Fibroblast of skin of abdomen (primary cell): ENCODE results near the gene LYSMD1. TPM values are rescaled to one million over a fixed set of nuclear protein-coding genes. Genes with fewer than 3 reads are reported as not detected.
"Not testable (repeated sequence)": the region's sequence is repeated elsewhere in the genome, so short reads cannot be mapped to it uniquely, and the experiment has no call there.

ENCODE experiments used
- DNase-seq: peaks from one replicate; pipeline ENCODE4 v3.0.0-alpha.2; 2013
- polyA plus RNA-seq, 2 experiments: library from polyadenylated mRNA; unstranded; fragments of 120-200 nt; gene quantifications; one replicate each; pipeline ENCODE4 v1.2.1, GENCODE V29; 2013; ENCODE audit not compliant: insufficient read length in 2 of 2

The LYSMD1 gene
- polyA plus RNA-seq (2013, experiment 1 of 2; ENCODE audit: insufficient read length) = 7.1 TPM
- 6.9 TPM for polyA plus RNA-seq (2013, experiment 2 of 2; ENCODE audit: insufficient read length)

GRCh38 chr1:151165738-151166504 lies at the start of gene LYSMD1, which contains the start of gene SCNM1:
TSS of gene LYSMD1 (minus strand) at chr1:151165902. CDS start at chr1:151165258, 644 bp downstream.
TSS of gene SCNM1 (plus strand) at chr1:151166144. CDS start at chr1:151166153, 9 bp downstream.
- peak; percentile 100 for DNase-seq

GRCh38 chr1:151213560-151213959 lies 47.9 kb upstream of the LYSMD1 start:
- no peak for DNase-seq

GRCh38 chr1:151211972-151212705 lies 46.4 kb upstream of the LYSMD1 start:
- no peak for DNase-seq

DNA sequence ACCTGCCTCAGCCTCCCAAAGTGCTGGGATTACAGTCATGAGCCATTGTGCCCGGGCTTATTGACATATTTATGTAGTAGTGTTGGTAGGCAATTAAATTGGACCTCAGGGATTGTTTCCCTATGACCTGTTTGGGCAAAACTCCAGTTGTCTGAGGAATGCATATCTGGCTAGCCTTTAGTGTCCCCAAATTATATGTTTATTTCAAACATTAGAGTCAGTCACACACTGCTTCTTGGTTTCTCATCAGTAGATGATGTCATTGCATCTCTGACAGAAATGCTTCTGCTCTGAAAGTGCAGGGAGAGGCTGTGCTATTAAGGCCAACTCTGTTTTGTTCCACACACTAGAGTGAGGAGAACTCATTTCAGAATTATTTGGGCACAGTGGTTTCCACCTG lies 45.1 kb upstream of the LYSMD1 start:
- DNase-seq = peak; percentile 17

DNA sequence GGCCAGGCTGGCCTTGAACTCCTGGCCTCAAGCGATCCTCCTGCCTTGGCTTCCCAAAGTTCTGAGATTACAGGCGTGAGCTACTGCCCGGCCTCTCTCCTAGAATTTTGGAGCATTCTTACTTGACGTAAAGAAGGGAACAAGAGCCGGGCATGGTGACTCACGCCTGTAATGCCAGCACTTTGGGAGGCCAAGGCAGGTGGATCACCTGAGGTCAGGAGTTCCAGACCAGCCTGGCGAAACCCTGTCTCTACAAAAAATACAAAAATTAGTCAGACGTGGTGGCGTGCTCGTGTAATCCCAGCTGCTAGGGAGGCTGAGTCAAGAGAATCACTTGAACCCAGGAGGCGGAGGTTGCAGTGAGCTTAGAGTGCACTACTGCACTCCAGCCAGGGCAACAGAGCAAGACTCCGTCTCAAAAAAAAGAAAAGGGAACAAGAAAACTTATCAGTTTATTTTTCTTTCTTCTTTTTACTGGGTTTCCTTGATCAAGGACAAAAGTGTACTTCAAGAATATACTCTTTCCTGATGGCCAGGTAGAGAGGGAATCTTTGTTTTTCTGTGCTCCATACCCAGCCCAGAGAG lies 39.8 kb upstream of the LYSMD1 start:
- not testable (repeated sequence) for DNase-seq

GRCh38 chr1:151199873-151200581 lies 34.3 kb upstream of the LYSMD1 start:
- DNase-seq = peak; percentile 96

DNA sequence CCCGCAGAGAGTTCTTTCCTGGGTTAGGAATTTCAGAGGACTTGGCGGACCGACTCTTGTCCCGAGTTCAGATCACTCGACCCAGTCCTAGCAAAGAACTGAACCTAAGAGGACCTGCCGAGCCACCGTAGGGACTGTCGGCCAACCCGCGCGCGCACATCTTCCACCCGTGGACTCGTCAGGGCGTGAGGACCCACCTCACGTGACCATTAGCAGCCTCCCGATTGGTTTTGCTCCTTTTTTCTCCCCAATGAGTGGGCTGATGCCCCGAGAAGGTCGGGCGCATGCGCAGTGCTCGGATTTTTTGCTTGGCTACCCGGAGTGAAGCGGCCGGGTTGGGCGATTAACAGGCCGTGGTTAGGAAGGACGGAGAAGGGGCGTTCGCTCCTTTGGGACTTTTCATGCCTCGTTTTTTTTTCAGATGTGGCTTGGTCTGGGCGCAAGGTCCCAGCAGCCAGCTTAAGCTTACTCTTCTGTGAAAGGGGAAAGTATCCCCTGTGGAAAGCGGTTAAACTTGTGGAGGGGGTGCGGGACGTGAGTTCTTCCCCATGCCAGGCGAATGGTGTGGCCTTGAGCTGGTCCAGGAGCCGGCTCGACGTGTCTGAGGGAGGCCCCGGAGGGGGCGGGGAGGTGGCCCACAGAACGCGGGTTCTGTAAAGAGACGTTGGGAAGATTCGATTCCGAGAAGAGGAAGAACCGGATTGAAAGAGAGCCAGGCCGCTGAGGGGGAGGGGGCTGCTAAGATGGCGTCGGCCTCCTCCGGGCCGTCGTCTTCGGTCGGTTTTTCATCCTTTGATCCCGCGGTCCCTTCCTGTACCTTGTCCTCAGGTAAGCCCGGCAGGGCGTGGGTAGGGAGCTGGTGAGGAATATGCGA lies 32.8 kb upstream of the LYSMD1 start, which contains the start of gene PIP5K1A:
Gene PIP5K1A, plus strand, starts transcription at position 299 of the 874 bp plus-strand sequence. Its CDS starts 445 bp downstream, at position 744.
- DNase-seq = peak; percentile 98

DNA sequence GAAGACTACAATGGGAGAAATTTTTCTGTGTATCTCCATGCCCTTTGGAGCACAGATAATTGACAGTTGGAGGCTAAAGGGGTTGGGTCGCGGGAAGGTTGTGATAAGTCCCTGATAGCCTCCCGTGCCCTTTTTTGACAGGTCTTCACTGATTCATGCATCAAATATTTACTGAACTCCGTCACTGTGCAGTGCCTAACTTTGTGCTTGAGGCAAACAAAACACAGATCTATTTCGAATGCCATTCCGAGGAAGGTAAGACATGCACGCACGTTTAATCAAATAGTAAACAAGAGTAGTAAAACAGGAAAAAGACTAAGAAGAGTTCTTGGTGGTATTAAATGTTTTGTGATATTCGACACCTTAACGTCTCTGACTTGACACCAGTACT lies 32.2 kb upstream of the LYSMD1 start:
- no peak for DNase-seq

- DNase-seq = peak; percentile 87
These were observed 30.6 kb upstream of the LYSMD1 start for GRCh38 chr1:151196292-151196800.

DNA sequence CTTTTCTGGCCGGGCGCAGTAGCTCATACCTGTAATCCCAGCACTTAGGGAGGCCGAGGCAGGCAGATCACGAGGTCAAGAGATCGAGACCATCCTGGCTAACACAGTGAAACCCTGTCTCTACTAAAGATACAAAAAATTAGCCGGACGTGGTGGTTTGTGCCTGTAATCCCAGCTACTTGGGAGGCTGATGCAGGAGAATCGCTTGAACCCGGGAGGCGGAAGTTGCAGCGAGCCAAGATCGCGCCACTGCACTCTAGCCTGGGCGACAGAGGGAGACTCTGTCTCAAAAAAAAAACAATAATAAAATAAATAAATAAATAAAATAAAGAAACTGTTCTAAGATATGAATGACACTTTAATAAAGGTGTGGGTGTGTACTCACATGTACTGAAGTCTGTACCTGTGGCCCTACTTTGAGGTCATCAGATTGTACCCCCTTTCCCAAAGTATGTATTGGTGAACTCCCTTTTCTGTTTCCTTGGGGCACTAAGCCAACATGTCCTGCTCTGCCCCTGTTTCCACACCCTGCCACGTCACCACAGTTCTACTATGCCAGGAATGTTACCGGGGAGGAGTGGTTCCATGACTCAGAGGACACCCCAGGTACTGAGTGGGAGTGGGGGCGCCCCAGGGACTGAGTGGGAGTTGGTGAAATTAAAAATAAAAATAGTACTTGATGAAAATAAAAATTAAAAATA lies 29.3 kb upstream of the LYSMD1 start:
- DNase-seq = peak; percentile 87

DNA sequence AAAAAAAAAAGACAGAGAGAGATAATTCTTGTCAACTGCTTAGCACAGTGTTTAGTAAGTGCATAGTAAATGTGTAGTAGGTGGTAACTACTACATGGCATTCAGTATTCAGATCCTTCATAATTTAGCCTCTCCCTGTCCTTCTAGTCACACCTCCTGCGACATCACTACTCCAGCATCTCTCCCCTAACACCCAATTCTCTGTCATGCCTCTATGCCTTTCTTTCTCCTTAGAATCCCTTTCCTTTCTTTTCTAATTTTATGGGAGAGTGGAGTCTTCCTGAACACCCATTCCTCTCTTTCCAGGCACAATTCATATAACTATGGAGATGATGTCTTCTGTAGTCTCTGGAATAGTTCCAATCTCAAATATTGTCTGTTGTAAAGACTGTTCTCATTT lies 28.2 kb upstream of the LYSMD1 start:
- DNase-seq = no peak

- DNase-seq = no peak
These were observed 27.6 kb upstream of the LYSMD1 start for GRCh38 chr1:151193304-151193703.

DNA sequence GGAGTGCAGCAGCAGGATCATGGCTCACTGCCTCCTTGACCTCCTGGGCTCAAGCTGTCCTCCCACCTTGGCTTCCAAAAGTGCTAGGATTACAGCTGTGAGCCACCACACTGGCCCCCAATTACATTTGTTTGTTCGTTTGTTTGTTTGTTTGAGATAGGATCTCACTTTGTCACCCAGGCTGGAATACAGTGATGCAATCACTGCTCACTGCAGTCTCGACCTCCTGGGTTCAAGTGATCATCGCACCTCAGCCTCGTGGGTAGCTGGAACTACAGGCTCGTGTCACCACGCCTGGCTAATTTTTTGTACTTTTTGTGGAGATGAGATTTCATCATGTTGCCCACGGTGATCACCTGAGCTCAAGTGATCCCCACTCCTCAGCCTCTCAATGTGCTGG lies 26.3 kb upstream of the LYSMD1 start:
- no peak for DNase-seq

DNA sequence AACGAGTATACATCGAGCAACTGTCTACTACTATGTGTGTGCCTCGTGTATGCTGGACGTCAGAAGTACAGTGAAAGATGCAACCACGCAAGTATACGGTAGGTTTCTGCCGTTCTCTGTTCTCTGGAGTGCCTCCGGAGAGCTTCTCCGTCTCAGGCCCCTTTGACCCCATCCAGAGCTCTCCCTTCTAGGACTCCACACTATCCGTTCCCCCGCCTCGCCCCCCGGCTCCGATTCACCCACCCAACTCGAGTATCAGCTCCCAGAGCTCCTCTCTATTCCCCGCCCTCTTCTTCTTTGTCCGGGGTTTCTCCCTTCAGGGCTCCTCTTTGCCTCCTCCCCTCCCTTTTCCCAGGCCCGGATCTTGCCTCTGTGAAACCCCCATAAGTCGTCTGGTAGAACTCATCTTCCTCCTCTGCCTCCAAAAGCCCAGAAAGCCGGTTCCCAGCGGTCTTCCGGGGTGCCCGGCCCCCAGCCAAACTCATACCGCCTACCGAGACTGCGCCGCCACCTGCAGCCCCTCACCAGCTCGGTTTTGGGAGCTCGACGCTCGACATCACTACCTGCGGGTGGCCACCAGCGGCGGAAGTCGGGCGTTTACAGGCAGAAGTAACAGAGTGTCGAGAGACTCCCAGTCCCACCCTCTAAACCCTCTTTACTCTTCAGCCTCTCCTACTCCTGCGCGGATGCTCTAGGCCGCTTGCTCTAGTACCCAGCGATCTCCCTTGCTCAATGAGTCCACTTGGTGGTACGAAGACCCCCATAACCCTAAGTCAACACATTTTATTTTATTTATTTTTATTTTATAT lies 24.1 kb upstream of the LYSMD1 start, which contains the start of gene VPS72:
Gene VPS72, minus strand, starts transcription at position 561 of the 809 bp plus-strand sequence. Its CDS starts 76 bp downstream, at position 485.
- DNase-seq = peak; percentile 89

- DNase-seq = not testable (repeated sequence)
These were observed 23.0 kb upstream of the LYSMD1 start for GRCh38 chr1:151188667-151189066.

DNA sequence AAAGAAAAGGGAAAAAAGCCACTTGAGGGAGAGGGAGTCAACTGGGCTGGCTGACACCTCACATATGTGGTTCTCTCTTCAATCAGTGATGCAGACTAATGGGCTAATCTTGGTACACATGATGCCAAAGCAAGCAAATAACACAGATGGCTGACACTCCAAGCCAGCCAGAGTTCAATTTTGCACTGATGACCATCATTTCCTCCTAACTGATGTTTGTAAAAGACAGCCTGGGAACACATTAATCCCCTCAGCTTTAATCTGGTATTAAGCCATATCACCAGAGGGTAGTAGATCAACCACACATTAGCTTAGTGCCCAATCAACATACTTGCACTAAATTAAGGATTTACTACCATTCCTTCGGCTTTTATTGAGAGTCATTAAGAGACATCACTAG lies 21.5 kb upstream of the LYSMD1 start:
- DNase-seq = no peak

DNA sequence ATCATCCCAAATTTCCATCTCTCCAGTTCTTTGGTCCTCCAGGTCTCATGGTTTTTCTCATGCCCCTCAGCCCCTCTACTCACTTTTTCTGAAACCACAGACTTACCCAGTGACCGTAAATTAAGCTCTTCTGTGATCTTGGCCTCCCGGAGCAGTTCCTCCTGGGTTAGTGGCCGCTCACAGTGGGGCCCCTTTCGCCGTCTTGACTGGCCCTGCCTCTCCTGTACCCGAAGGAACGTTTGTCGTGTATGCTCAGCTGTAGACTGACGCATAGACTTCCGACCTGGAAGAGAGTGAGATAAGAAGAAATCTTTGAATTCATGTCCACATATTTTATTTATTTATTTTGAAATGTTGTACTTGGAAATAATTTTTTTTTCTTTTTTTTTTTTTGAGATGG lies 18.5 kb upstream of the LYSMD1 start:
- DNase-seq = no peak

GRCh38 chr1:151176514-151177045 lies 10.9 kb upstream of the LYSMD1 start:
- no peak for DNase-seq

GRCh38 chr1:151175863-151176262 lies 10.2 kb upstream of the LYSMD1 start, which contains the start of gene TMOD4:
TSS of gene TMOD4 (minus strand) at chr1:151175981. CDS start at chr1:151174875, 1,106 bp downstream.
- no peak for DNase-seq
